Suppressor macrophage treated with lipopolysaccharide for 4 hours (primary cell): Measurements from ENCODE around the gene HSD17B3.

Experiments used
- DNase-seq: peaks from one replicate; pipeline ENCODE4 v3.0.0-alpha.2; 2020

The HSD17B3 gene

DNA sequence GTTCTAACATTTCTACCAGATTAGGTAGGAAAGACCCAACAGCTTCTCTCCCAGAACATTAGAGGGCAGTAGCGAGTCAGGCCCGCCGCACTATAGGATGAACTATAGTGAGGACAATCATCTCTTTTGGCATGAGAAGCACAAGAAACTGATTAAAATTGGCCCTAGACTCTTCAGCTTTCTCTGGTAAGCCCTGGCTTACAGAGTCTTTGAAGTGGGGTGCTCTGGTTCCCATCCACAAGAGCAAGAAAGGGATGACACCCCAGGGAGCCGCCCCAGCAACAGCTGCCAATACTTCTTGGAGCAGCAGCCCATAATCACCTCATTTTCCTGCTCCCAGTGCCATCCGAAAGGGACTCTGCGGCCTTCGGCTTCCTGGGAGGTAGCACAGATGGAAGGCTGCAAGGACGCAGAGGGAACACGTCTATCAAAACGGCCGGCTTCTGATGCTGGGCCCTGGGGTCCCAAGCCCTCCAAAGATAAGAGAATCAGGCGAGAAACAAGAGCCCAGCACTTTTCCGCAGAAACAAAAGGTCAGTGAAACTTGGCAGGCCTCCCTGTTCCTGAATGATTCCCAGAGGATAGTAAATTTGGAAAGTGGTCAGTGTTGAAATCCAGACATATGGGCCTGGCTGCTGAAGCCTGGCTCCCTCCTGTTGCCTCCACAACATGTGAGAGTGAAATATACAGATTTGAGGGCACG lies 69.3 kb downstream of the HSD17B3 start:
- peak; percentile 35 for DNase-seq

DNA sequence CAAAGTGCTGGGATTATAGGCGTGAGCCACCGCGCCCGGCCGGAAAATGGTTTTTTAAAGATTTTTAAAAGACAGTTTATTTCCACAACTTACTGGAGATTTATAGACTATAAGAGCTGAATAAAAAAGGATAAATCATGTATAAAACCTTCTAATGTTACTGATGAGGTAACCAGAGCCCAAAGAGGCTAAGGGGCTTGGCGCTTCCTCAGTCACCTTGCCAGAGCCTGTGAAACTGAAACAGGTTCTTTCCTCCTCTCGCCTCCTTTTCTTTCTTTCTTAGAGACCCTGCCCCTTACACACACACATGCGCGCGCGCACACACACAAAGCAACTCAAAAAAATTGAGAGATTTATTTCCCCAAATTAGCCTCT lies 69.8 kb downstream of the HSD17B3 start:
- no peak for DNase-seq

DNA sequence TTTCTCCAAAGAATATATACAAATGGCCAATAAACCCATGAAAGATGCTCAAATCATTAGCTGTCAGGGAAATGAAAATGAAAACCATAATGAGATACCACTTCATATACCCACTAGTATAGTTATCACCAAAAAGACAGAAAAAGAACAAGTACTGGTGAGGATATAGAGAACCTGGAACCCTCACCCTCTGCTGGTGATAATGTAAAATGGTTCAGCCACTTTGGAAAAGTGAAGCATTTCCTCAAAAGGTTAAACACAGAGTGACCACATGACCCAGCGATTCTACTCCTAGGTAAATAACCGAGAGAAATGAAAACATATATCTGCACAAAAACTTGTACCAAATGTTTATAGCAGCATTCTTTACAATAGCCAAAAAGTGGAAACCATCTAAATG lies 72.0 kb downstream of the HSD17B3 start:
- no peak for DNase-seq

DNA sequence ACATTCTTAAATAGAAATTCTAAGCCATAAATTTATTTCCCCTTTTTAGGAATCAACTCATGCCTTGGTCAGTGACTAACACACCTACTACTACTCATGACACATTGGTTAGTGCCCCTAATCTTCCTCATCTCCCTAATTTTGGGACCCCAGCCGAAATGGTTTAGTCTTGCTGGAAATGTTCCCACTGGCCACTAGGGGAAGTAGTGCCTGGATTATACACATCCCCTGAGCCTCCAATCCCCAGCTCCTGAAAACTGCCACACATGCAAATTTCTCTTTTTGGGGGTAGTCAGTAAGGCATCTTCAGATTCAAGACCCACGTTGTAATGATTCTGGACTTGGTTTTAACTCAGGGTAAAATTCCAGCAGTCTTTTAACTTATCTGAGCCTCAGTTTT lies 79.8 kb downstream of the HSD17B3 start:
- DNase-seq, result no peak

DNA sequence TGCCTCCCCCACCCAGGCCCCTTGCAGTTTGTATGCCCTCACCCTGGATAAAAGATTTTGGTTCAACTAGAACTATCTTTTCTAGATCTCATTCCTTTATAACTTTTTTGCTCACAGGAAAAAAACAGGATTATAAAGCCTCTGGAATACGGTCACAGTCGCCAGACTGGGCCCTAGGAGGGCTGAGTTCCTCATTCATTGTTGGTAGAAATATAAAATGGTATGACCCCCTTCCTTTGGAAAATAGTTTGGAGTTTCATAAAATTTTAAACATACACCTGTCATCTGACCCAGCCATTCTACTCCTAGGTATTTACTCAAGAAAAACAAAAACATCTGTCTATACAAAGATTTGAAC lies 82.1 kb downstream of the HSD17B3 start:
- no peak for DNase-seq

DNA sequence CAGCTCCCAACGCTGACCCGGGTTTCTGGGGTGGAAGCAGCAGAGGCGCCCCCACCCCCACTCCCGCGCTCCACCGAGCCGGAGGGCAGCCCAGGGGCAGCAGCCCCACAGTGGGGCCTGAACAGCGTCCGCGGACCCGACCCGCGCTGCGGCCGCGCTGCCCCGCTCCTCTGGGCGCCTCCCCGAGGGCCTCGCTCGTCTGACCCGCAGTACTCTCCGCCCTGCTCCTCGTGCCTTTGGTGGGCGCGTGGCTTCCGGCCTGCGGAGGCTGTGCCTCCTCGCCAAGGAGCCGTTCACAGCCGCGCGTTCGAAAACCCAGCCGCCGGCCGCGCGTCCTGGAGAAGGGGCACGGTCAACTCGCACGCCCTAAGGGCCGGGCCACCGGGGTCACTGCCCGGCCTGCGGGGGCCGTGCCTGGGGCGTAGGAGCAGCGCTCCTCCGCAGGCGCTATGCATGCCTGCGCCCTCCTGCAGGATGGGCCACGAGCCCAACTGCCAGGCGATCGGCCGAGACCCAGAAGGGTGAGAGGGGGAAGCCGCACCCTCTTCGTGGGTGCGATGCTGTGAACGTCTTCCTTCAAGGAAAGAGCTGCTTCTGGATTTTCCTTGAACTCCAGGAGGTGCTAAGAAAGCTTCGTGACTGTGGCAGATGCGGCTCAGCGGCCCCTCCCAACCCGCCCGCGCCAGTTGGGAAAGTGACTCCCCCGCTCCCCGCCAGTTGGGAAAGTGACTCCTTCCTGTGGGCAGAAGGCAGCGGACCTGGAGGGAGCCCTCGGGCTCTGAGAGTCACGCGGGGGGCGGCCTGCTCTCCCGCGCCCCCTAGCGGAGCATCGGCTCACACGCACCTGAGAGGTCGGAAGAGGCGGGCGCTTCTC lies 82.7 kb downstream of the HSD17B3 start:
- peak; percentile 39 for DNase-seq

DNA sequence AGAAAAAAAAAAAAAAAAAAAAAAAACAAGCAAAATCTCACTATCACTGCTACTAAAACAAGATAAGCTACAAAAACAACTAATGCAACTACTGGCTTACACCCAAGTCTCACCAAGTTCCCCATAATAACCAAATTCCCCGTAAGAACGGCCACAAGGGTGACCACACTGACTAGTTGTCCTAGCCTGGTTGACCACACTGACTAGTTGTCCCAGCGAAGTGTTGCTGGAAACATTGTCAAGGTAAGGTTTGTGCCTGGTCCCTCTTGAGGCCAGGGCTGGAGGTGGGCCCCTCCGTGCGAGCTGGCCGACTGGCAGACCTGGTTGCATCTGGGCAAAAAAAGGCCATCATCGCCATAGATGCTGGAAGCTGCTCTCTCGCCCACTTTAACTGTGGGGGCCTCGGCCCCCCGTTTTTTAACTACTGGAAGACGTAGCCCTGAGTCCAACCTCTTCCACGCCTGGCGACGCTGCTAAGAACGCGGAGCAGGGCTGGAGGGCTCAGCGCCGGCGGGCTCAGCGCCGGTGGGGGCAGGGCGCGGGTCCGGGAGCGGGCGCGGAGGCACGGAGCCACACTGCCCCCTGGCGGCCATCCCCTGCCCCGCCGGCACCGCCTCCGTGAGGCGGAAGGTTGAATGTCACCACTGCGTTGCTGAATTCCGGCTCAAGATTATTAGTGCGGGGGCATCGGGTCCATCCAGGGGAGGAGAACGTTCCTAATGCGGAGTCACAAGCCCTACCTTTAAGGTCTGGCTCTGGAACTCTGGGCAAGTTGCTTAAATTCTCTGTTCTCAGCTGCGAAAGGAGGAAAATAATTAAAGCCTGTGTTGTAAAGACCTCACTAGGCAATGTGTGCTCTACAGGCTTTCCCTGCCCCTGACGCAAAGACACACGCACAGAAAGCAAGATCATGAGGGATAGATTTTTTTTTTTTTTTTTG lies 84.0 kb downstream of the HSD17B3 start:
- DNase-seq, result peak; percentile 81

DNA sequence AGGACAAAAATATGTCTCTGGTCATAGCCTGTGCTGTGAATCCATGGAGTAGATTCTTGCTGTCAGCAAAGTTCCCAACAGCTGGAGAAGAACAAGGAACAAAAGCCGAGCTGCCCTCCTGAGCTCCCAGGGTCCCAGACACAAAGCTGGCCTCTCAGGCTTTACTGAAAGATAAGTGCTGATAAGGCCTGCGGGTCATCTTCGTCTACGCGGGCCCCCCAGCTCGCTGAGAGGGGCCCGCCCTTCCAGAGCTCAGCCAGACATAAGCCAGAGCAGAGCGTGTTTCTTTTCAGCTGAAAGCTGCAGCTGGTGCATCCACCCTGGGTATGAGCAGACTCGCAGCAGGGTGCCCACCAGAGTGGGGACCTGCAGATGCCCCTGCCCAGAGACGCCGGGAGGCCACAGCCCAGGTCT lies 84.7 kb downstream of the HSD17B3 start:
- no peak for DNase-seq

DNA sequence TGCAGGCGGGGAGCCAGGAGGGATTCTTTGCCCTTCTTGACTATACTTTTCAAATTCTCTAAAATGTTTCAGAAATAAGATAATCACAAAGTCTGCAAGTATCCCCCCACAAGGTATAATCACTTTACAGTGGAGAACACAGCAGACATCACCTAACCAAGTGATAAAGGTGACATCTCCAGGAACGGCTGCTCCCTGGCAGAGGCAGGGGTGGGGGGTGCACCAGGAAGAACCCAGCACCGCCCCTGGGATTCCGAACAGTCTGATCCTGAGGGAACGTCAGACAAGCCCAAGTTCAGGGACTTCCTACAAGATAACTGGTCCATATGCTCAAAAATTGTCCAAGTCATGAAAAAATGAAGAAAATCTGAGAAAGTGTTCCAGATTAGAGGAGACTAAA lies 85.4 kb downstream of the HSD17B3 start:
- no peak for DNase-seq

DNA sequence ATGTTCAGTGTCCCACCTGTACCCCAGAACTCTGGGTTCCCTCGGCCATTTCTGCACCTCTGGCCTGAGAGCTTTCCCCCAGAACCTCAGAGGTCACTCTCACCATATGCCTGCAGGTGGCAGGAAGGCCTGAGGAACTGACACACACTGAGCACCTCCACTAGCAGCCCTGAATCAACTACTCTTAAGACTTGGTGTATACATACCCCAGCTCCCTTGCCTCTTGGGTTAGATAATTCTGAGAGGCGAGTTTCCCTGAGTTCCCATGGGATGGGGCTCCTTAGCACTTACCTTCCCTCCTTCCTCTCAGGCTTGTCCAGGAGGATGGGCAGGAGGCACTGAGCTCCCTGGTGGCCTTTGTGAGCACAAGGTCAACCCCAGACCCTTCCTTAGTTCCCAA lies 86.1 kb downstream of the HSD17B3 start:
- no peak for DNase-seq

DNA sequence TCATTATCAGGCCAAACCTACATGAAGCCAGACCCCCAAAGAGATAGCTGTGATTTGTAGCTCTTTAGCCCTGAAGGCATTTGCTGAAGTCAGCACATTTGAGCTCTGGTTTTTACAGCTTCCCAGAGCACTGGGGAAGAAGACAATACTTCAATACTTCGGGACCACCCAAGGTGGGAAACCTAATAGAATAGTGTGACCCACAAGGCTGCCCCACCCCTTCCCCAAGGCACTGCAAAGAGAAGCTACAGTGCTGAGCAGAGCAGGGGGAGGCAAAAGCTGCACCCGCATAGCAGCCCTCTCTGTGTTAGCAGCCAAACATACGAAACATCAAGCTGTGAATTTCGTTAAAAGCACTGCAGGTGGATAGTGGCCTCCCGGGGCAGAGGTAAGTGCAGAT lies 87.3 kb downstream of the HSD17B3 start:
- no peak for DNase-seq

DNA sequence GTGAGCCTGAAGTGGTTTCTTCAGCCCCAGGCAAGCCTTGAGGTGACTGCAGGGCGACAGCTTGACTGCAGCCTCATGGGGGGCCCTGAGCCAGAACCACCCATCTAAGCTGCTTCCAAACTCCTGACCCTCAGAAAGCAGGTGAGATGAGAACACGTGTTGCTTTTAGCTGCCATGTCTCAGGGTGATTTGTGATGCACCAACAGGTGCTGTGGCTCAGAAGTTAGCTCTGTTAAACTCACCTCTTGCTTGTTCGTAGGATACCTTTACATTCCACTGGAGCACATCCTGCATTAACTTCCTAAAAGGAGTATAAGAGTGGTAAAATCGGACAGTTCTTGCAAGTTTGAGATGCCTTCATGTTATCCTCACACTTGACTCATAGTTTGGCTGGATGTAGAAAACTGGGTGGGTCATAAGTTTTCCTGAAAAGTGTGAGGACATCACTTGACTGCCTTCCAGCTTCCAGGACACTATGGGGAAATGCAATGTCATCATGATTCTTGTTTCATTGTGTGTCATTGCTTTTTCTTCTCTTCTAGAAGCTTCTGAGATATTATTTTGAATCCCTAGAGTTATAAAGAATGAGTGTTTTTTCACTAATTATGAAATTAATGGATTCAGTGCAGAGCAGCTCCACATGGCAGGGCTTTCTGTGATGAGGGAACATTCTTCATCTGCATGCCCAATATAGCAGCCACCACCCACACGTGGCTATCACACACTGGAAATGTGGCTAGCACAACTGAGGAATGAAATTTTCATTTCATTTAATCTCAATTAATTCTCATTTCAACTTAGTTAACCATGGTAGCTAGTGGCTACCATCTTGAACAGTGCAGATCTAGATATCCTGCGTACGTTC lies 92.3 kb downstream of the HSD17B3 start:
- peak; percentile 71 for DNase-seq

DNA sequence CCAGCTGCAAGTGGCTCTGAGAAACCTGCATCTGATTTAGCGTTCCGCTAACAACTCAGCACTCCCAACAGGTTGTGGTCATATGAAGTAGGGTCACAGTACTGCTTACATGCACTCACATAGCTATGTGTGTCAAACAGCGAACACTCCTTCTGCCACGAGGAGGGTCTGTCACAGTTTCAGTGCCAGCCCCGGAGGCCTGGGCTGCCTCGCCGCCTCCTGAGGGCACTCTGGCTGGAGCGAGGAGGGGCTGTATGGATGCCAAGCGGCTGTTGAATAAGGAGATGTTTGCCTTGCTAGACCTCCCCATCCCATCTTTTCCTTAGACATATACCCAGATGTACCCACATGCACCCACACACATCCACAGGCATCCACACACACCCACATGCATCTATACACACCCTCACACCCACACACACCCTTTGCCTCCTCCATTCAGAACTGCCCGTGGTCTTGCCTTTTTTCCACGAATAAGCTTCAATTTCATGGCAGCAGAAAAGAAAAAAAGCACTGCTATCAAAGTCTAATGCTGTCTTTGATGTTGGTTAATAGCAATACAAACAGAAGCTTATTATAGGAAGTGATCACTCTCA lies 95.7 kb downstream of the HSD17B3 start:
- DNase-seq, result no peak

DNA sequence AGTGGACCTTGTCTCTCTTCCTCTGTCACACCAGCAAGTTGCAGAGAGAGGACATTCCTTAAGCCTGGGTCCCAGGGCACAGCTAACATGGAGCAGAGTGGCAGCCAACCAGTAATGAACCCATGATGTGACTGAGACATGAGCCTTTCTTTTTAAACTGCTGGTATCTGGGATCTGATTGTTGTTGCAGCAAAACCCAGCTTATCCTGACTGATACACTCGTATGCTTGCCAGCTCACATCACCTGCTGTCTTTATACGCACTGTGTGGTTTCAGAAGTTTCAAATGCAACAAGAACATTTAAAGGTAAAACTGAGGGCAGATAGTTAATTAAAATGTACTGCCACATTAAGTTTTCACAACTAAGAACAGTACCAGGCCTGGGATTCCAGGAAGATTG lies 97.1 kb downstream of the HSD17B3 start:
- DNase-seq, result no peak

DNA sequence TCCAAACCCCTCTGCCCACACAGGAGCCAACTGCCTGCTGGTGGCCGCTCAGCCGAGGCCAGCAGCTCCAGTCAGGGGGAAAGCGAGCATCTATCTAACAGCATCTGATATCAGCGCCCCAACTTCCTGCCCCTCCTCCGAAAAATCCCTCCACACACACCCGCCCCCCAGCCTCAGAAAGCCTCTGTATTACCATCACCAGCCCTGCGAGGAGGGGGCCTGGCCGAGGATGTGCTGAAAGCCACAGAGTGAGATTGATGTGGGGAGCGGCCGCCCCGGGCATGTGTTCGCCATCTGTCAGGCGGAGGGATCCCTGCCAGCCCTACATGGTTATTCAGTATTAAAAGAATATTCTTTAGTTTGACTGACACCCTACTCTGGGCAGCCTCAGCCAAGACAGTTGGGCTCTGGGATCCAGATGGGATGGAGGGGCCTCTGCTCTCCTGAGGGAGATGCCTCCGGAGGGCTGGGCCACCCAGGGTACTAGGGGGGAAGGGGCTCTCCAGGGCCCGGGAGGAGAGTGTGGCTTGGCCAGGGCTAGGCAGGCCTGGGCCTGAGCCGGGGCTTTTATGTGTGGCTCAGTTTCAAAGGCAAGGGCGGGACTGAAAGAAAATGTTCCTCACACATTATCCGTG lies 98.0 kb downstream of the HSD17B3 start:
- DNase-seq, result no peak

DNA sequence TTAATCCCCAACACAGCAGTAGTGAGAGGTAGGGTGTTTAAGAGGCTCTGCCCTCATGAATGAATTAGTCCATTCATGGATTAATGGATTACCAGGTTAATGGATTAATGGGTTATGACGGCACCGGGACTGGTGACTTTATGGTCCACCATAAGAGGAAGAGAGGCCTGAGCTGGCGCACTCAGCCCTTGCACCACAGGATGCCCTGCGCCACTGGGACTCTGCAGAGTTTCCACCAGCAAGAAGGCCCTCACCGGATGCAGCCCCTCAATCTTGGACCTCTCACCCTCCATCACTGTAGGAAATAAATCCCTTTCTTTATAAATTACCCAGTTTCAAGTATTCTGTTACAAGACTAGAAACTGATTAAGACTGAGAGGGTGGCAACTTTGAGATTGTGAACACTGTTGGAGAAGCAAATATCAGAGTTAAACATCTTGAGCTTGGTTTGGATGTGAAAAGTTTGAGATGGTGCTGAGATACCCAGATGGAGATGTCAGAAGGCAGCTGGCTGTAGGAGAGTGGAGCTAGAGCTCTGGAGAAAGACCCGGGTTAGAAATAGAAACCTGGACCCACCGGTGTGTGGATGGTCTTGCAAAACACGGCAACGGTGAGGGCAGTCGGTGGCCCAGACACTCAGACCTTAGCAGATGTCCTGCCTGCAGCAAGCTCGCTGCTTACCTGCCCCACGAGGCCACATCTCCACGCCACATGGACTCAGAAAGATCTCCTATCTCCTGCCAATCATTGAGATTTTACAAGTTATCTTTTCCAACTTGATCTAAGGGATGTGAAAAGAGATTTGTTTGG lies 98.8 kb downstream of the HSD17B3 start:
- DNase-seq, result no peak

DNA sequence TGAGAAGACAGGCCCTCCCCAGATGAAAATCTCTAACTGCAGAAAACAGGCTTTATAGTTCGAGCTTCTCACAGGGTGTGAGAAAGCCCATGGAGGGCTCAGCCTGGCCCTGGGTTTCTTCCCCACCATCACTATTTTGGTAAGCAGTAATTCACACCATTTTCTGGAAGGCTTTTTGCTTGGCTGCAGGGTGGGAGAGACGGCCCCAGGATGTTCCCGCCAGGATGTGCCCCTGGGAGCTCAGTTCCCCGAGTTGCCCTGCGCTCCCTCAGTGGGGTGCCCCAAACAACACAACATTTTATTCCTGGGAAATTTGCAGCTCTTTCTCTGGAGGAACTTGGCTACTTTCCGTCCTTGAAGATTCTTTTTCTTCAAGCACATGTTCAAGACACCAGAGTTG lies 100.8 kb downstream of the HSD17B3 start:
- no peak for DNase-seq

DNA sequence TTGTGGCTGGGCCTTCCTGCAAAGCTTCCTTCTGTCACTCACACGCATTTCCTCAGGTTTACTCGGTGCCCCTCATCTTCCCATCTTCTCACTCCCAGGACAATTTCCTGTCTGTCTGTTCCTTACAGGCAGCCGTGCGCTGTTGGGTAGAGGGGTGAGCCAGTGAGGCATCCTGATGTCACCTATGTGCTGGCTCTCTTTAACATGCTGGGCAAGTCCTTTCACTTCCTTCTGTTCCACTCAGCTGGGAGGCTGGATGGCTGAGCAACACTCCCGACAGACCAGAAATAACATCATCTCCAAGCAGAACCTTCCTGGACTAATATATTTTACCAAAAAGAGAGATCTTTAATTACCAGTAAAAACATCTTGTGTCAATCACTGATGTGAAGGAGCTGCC lies 103.0 kb downstream of the HSD17B3 start:
- DNase-seq, result peak; percentile 48

DNA sequence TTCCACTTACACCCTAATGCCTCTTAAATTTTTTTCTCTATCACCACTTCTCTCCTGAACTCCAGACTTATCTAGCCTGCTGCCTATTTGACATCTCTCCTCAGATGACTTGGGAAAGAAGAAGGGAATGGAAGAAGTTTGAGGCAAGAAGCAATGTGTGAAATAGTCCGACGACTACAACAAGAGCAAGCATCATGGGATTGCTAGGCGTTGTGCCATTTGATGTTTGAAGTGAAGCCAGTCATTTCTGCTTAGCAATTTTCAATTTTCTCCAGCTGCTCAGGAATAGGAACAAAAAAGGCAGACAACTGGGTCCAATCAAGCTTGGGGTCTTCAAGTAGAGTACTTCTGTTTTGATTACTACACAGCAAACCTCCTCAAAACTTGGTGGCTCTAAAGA lies 106.4 kb downstream of the HSD17B3 start:
- no peak for DNase-seq

DNA sequence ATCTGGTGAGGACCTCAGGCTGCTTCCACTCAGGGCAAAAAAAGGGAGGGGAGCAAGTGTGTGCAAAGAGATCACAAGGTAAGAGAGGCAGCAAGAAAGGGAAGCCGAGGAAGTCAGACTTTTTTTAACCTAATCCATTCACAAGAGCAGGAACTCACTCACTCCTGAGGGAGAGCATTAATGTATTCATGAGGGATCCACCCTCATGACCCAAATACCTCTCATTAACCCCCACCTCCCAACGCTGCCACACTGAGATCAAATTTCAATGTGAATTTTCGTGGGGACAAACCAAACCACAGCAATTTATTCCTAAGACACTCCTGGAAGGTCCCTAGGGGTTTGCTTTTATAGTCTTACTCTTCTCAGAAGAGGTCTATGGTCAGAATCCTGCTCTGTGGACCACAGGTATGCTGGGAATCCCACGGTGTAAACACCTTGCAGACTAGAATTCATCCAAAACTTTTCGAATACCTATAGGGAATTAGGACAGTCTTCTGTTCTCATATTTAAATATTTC lies 108.7 kb downstream of the HSD17B3 start:
- no peak for DNase-seq
